Liver (tissue), 9 donors: ENCODE data around the gene UBAP1. TPM values are rescaled to one million over a fixed set of nuclear protein-coding genes. Genes with fewer than 3 reads are reported as not detected.

Experiments used
- DNase-seq: peaks from one replicate; pipeline ENCODE4 v3.0.0-alpha.2; 2017; ENCODE audit warnings: low spot score
- H3K27ac ChIP-seq, 2 donors: one replicate each; pipeline ENCODE4 v1.7.0; 2013; ENCODE audit warnings: inconsistent platforms in 2 of 2, low read length in 2 of 2, control low read depth in 1 of 2, low read depth in 1 of 2, mild to moderate bottlenecking in 1 of 2
- H3K27me3 ChIP-seq, 4 donors: one replicate each; pipeline versions ENCODE4 v1.6.1 to v1.7.0; 2013; ENCODE audit warnings: low read length in 3 of 4, inconsistent platforms in 1 of 4, mild to moderate bottlenecking in 1 of 4, moderate library complexity in 1 of 4; ENCODE audit not compliant: control insufficient read depth in 4 of 4, insufficient read depth in 4 of 4
- H3K36me3 ChIP-seq, 4 donors: one replicate each; pipeline versions ENCODE4 v1.6.1 to v1.7.0; 2013; ENCODE audit warnings: low read length in 3 of 4, mild to moderate bottlenecking in 3 of 4, low read depth in 1 of 4, moderate library complexity in 1 of 4; ENCODE audit not compliant: control insufficient read depth in 4 of 4, insufficient read depth in 3 of 4
- H3K4me1 ChIP-seq, 4 donors: one replicate each; pipeline versions ENCODE4 v1.6.1 to v1.7.0; 2013; ENCODE audit warnings: low read length in 3 of 4, mild to moderate bottlenecking in 3 of 4, moderate library complexity in 1 of 4; ENCODE audit not compliant: control insufficient read depth in 4 of 4, insufficient read depth in 4 of 4
- H3K4me3 ChIP-seq, 3 donors: one replicate each; pipeline versions ENCODE4 v1.6.1 to v1.7.0; 2013; ENCODE audit warnings: low read length in 3 of 3, control low read depth in 1 of 3, low read depth in 1 of 3, mild to moderate bottlenecking in 1 of 3
- H3K9ac ChIP-seq, 2 donors: one replicate each; pipeline ENCODE4 v1.7.0; 2013; ENCODE audit warnings: low read length in 2 of 2, mild to moderate bottlenecking in 2 of 2, moderate library complexity in 2 of 2, control low read depth in 1 of 2, low read depth in 1 of 2
- H3K9me3 ChIP-seq, 4 donors: one replicate each; pipeline versions ENCODE4 v1.6.1 to v1.7.0; 2013; ENCODE audit warnings: low read length in 3 of 4; ENCODE audit not compliant: control insufficient read depth in 4 of 4
- EGR1 ChIP-seq, 2 donors: IDR thresholded peaks; 2 replicates each; pipeline ENCODE4 v1.6.1; 2016 to 2018; ENCODE audit warnings: antibody characterized with exemption in 2 of 2, low read depth in 2 of 2
- FOXA1 ChIP-seq: IDR thresholded peaks from 2 replicates; pipeline ENCODE4 v1.6.1; 2016; ENCODE audit warnings: antibody characterized with exemption
- FOXA2 ChIP-seq: IDR thresholded peaks from 2 replicates; pipeline ENCODE4 v1.6.1; 2016; ENCODE audit warnings: antibody characterized with exemption
- GABPA ChIP-seq, 2 donors: IDR thresholded peaks in 1 of 2; conservative IDR thresholded peaks in 1 of 2; 2 replicates each; pipeline ENCODE4 v1.6.1; 2016; ENCODE audit warnings: antibody characterized with exemption in 2 of 2, mild to moderate bottlenecking in 1 of 2, moderate library complexity in 1 of 2
- HNF4A ChIP-seq, 2 donors: conservative IDR thresholded peaks; 2 replicates each; pipeline ENCODE4 v1.6.1; 2016; ENCODE audit warnings: antibody characterized with exemption in 2 of 2, mild to moderate bottlenecking in 2 of 2
- JUND ChIP-seq, 2 donors: IDR thresholded peaks; 2 replicates each; pipeline ENCODE4 v1.6.1; 2016; ENCODE audit warnings: antibody characterized with exemption in 2 of 2
- RAD21 ChIP-seq, 2 donors: IDR thresholded peaks; 2 replicates each; pipeline ENCODE4 v1.6.1; 2016; ENCODE audit warnings: antibody characterized with exemption in 2 of 2, mild to moderate bottlenecking in 2 of 2
- RXRA ChIP-seq, 2 donors: IDR thresholded peaks; 2 replicates each; pipeline ENCODE4 v1.6.1; 2017 to 2018; ENCODE audit warnings: antibody characterized with exemption in 2 of 2, mild to moderate bottlenecking in 1 of 2
- SP1 ChIP-seq: IDR thresholded peaks from 2 replicates; pipeline ENCODE4 v1.6.1; 2018; ENCODE audit warnings: antibody characterized with exemption, mild to moderate bottlenecking
- TAF1 ChIP-seq: conservative IDR thresholded peaks from 2 replicates; pipeline ENCODE4 v1.6.1; 2016; ENCODE audit warnings: antibody characterized with exemption, mild to moderate bottlenecking
- YY1 ChIP-seq: IDR thresholded peaks from 2 replicates; pipeline ENCODE4 v1.6.1; 2016; ENCODE audit warnings: antibody characterized with exemption, mild to moderate bottlenecking
- WGBS: extraction: QIAGEN DNeasy Blood & Tissue Kit; methylation state at CpG from one replicate; pipeline ENCODE4 v1.1.7; 2013; 5-methylcytosine and 5-hydroxymethylcytosine counted together
- polyA plus RNA-seq, 2 donors: library from polyadenylated mRNA; stranded (reverse) in 1 of 2; unstranded in 1 of 2; fragments of 200-250 nt in 1 of 2; fragments of >200 nt in 1 of 2; fragmentation: Nextera tagmentation in 1 of 2; extraction: Ambion mirVana in 1 of 2; gene quantifications; one replicate each; pipeline versions ENCODE4 v1.2.1 to v1.2.3, GENCODE V29; 2013 to 2015
- total RNA-seq, 2 donors: library from RNA; depleted of rRNA; stranded (reverse); fragments of >200 nt; gene quantifications; one replicate each; pipeline ENCODE4 v1.2.3, GENCODE V29; 2014
- TF ChIP-seq, protein P1 (sequence below): IDR thresholded peaks from 2 replicates; pipeline ENCODE4 v1.6.1; 2016; ENCODE audit warnings: antibody characterized with exemption
- TF ChIP-seq, protein P2 (sequence below): IDR thresholded peaks from 2 replicates; pipeline ENCODE4 v1.6.1; 2016; ENCODE audit warnings: antibody characterized with exemption
- TF ChIP-seq, protein P3 (sequence below): fragments of 150-350 bp; IDR thresholded peaks from 2 replicates; pipeline ENCODE4 v1.5.1; 2017; ENCODE audit warnings: improper control_type of control experiment, low read depth, low read length; ENCODE audit not compliant: missing input control
- TF ChIP-seq, protein P4 (sequence below): IDR thresholded peaks from 2 replicates; pipeline ENCODE4 v1.6.1; 2016; ENCODE audit warnings: antibody characterized with exemption
- donor health status: healthy.
- donor health status: healthy.
- donor health status: healthy.
- donor health status: healthy.
- donor health status: healthy.

Gene UBAP1
- total and polyA plus RNA-seq, 4 donors: 21.2 to 31.6 (median 23.7) TPM

DNA sequence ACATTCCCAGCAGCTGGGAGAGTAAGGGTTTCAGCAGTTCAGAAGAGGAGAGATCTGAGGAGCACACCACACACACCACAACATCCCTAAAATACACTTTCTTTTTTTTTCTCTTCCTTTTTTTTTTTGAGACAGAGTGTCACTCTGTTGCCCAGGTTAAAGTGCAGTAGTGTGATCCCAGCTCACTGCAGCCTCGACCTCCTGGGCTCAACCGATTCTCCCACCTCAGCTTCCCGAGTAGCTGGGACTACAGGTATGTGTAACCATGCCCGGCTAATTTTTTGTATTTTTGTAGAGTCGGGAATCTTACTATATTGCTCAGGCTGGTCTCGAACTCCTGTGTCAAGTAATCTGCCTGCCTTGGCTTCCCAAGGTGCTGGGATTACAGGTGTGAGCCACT, 9.7 kb upstream of the UBAP1 start:
- Histone ChIP-seq H3K9ac (no peak overlapping the region), H3K9me3 (no peaks in the 10 kb centered on the region), H3K27me3 (no peaks in the 10 kb centered on the region), H3K4me3 (no peak overlapping the region), H3K4me1 (no peaks in the 10 kb centered on the region), H3K27ac (no peak overlapping the region), H3K36me3 (no peaks in the 10 kb centered on the region)
- WGBS: 79% methylated on average over 6 of the region's 6 CpGs
- no peak for DNase-seq
- TF ChIP-seq RAD21 (IDR thresholded peaks at IDR 0.05): no peak
- TF ChIP-seq, protein P1, sequence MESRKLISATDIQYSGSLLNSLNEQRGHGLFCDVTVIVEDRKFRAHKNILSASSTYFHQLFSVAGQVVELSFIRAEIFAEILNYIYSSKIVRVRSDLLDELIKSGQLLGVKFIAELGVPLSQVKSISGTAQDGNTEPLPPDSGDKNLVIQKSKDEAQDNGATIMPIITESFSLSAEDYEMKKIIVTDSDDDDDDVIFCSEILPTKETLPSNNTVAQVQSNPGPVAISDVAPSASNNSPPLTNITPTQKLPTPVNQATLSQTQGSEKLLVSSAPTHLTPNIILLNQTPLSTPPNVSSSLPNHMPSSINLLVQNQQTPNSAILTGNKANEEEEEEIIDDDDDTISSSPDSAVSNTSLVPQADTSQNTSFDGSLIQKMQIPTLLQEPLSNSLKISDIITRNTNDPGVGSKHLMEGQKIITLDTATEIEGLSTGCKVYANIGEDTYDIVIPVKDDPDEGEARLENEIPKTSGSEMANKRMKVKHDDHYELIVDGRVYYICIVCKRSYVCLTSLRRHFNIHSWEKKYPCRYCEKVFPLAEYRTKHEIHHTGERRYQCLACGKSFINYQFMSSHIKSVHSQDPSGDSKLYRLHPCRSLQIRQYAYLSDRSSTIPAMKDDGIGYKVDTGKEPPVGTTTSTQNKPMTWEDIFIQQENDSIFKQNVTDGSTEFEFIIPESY: no peak
- TF ChIP-seq GABPA (IDR thresholded peaks at IDR 0.05 in 1 of 2, conservative IDR thresholded peaks at IDR 0.05 in 1 of 2): no peak
- TF ChIP-seq EGR1 (IDR thresholded peaks at IDR 0.05; ENCODE audit: low read depth in 2 of 2): no peak
- no peak for TF ChIP-seq SP1
- TF ChIP-seq HNF4A (conservative IDR thresholded peaks at IDR 0.05): no peak
- no peak for TF ChIP-seq FOXA2
- no peak for TF ChIP-seq RXRA (IDR thresholded peaks at IDR 0.05)
- TF ChIP-seq, protein P2, sequence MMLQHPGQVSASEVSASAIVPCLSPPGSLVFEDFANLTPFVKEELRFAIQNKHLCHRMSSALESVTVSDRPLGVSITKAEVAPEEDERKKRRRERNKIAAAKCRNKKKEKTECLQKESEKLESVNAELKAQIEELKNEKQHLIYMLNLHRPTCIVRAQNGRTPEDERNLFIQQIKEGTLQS: no peak
- TF ChIP-seq, protein P3, sequence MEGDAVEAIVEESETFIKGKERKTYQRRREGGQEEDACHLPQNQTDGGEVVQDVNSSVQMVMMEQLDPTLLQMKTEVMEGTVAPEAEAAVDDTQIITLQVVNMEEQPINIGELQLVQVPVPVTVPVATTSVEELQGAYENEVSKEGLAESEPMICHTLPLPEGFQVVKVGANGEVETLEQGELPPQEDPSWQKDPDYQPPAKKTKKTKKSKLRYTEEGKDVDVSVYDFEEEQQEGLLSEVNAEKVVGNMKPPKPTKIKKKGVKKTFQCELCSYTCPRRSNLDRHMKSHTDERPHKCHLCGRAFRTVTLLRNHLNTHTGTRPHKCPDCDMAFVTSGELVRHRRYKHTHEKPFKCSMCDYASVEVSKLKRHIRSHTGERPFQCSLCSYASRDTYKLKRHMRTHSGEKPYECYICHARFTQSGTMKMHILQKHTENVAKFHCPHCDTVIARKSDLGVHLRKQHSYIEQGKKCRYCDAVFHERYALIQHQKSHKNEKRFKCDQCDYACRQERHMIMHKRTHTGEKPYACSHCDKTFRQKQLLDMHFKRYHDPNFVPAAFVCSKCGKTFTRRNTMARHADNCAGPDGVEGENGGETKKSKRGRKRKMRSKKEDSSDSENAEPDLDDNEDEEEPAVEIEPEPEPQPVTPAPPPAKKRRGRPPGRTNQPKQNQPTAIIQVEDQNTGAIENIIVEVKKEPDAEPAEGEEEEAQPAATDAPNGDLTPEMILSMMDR: no peak
- TF ChIP-seq TAF1: no peak
- TF ChIP-seq YY1: no peak
- TF ChIP-seq JUND (IDR thresholded peaks at IDR 0.05): no peak

DNA sequence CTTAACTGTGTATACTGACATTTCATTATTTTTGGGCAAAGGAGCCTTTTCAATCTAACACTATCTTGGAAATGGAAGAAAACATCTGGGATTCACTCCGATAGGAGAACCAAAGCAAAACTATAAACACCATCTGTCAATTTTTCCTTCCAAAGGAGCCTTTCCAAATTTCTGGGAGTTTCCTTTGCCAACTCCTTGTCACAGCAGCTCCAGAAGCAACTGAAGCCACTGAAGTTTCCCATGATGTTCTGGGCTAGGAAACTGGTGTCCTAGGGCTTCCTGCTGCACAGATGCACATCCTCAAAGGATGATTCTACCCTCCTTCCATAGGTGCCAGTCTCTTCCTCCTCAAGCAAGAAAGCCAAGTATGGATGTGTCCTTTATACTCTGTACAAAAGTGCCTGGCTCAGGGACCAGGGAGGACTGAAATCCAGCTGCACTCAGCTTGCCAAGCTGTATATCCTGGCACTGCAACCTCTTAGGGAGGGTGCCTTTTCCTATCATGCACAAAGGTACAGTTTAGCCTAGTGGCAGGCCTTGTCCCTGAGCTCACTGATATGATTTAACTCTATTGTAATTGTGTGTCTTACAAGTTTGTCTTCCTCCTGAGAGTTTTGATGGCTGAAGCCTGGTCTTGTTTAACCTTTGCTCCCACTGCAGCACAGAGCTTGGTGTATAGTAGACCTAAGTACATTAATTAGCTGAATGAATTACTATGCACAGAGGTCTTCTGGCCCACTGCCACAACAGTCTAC, 8.4 kb upstream of the UBAP1 start:
- TF ChIP-seq RAD21 (IDR thresholded peaks at IDR 0.05) (no peak), RXRA (IDR thresholded peaks at IDR 0.05) (no peak), YY1 (no peak), FOXA1 (no peak), FOXA2 (no peak)
- TF ChIP-seq, protein P4, sequence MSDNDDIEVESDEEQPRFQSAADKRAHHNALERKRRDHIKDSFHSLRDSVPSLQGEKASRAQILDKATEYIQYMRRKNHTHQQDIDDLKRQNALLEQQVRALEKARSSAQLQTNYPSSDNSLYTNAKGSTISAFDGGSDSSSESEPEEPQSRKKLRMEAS: no peak
- TF ChIP-seq, protein P1: no peak
- TF ChIP-seq, protein P3: no peak
- Histone ChIP-seq H3K9me3 (no peaks in the 10 kb centered on the region), H3K27ac (no peak overlapping the region), H3K4me3 (no peak overlapping the region), H3K4me1 (no peaks in the 10 kb centered on the region), H3K27me3 (no peaks in the 10 kb centered on the region), H3K9ac (no peak overlapping the region), H3K36me3 (no peaks in the 10 kb centered on the region)
- peak; percentile 28 for DNase-seq
- 84% methylated on average over 1 of the region's 1 CpG for WGBS
